Measurements from ENCODE around the gene FBXO10. TPM values are rescaled to one million over a fixed set of nuclear protein-coding genes. Genes with fewer than 3 reads are reported as not detected.

FBXO10 gene
- total and polyA plus RNA-seq, 2 of the 8 experiments (the other 6 are each of a cell fraction or from before 2014, with no cell fraction given) = 13.1 to 13.9 TPM

DNA sequence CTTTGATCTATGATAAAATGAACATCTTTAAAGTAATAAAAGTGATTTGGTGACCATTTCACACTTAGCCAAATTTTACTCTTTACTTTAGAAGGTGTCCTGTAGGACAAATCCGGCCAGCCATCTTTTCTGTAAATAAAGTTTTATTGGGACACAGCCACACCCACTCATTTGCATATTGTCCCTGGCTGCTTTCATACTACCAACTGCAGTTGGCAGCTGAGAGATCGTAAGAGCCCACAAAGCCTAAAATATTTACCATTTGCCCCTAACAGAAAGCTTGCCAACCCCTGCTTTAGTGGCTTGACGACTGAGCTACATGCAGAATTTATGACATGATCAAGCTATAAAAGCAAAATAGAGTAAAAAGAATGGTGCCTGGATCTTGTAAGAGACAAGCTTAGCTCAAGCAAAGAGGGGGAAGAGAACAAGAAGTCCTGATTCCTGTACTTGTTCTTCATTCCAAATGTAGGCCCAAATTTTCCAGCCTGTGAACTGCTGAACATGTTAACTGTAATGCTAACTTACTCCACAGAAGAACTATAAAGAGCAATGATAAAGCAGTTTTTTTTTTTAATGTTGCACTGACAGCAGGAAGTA lies 7.4 kb upstream of the FBXO10 start:
- Histone ChIP-seq H4K5ac (ENCODE audit: insufficient read length, low read depth, low read length) (no peak overlapping the region), H3K18ac (ENCODE audit: extremely low read depth, low read length) (no peak overlapping the region), H2BK15ac (ENCODE audit: low read length) (no peak overlapping the region), H3K4me2 (ENCODE audit: insufficient read depth in 1 of 2, low read depth in 2 of 2, low read length in 2 of 2) (no peak overlapping the region), H2BK12ac (ENCODE audit: low read depth, low read length) (no peak overlapping the region), H3K79me2 (ENCODE audit: control insufficient read depth in 1 of 2, insufficient read depth in 2 of 2, low read length in 2 of 2) (peaks cover 0 to 24% of the 10 kb centered on the region in 2 experiments; a peak in 1 of 4 replicates), H2AK5ac (ENCODE audit: low read depth, low read length) (no peak overlapping the region), H2BK5ac (ENCODE audit: low read depth, low read length) (no peak overlapping the region), H2BK120ac (replicated peaks; ENCODE audit: low read depth, low read length) (no peak overlapping the region), H4K8ac (ENCODE audit: extremely low read depth, insufficient read depth, low read length) (no peak overlapping the region), H3K27ac (ENCODE audit: low read depth, low read length) (no peak overlapping the region), H4K20me1 (replicated peaks in 1 of 2; ENCODE audit: control insufficient read depth in 1 of 2, insufficient read depth in 2 of 2, low read length in 2 of 2) (peaks cover 1% of the 10 kb centered on the region in 2 experiments), H3K56ac (replicated peaks; ENCODE audit: insufficient read length, low read depth, low read length) (no peak overlapping the region), H3K23ac (ENCODE audit: insufficient read length) (no peak overlapping the region), H3K79me1 (ENCODE audit: low read depth, low read length) (no peaks in the 10 kb centered on the region), H3K27me3 (replicated peaks in 1 of 4; ENCODE audit: control insufficient read depth in 3 of 4, extremely low read depth in 1 of 4, insufficient read depth in 3 of 4, low read length in 3 of 4) (no peaks in the 10 kb centered on the region), H3K9me3 (ENCODE audit: insufficient read depth in 2 of 2, low read depth in 1 of 2, low read length in 1 of 2) (no peaks in the 10 kb centered on the region), H2AFZ (ENCODE audit: low read length) (no peak overlapping the region), H3K4me3 (ENCODE audit: extremely low read depth in 1 of 4, insufficient read depth in 2 of 4, low read depth in 3 of 4, low read length in 4 of 4) (no peak overlapping the region), H4K91ac (replicated peaks; ENCODE audit: insufficient read length, low read length) (no peak overlapping the region), H3K4me1 (replicated peaks in 1 of 4; ENCODE audit: control insufficient read depth in 3 of 4, insufficient read depth in 4 of 4, low read length in 3 of 4) (no peaks in the 10 kb centered on the region), H3K4ac (replicated peaks; ENCODE audit: insufficient read length, low read depth, low read length) (no peak overlapping the region), H3K9ac (replicated peaks in 1 of 4; ENCODE audit: extremely low read depth in 1 of 4, low read depth in 3 of 4, low read length in 3 of 4) (no peak overlapping the region), H3K23me2 (ENCODE audit: low read depth, low read length) (no peaks in the 10 kb centered on the region), H2BK20ac (ENCODE audit: low read length) (no peak overlapping the region), H3K36me3 (ENCODE audit: control insufficient read depth in 2 of 4, insufficient read depth in 4 of 4, low read length in 3 of 4) (peaks cover 5 to 66% (median 49%) of the 10 kb centered on the region in 4 experiments; a peak in 7 of 8 replicates), H3K14ac (ENCODE audit: insufficient read length) (no peak overlapping the region)
- FAIRE-seq (no peak), DNase-seq (ENCODE audit: low read depth in 1 of 2, low spot score in 2 of 2) (no peak)
- POLR2A ChIA-PET (ENCODE audit: partially characterized antibody) = interaction anchor here (0.7 kb wide), 1 partner anchor 9 kb away, joined by 3 read pairs; the partner anchor contains the start of gene TOMM5
- 92% methylated on average over 3 of the region's 3 CpGs; no CpG with 5 or more reads in 1 of the 2 experiments for WGBS, 2 experiments (ENCODE audit: extremely low coverage in 1 of 2, insufficient coverage in 1 of 2, insufficient read length in 1 of 2, insufficient replicate concordance in 2 of 2, low coverage in 1 of 2, low lambda C conversion rate in 2 of 2, missing lambda C conversion rate in 1 of 2)
- no peak for TF ChIP-seq TAF1 (IDR thresholded peaks at IDR 0.05; ENCODE audit: low read depth, low read length)
- no peak for TF ChIP-seq HDAC6 (IDR thresholded peaks at IDR 0.05; ENCODE audit: low read depth, low read length)
- TF ChIP-seq SIX5 (IDR thresholded peaks at IDR 0.05; ENCODE audit: low read depth, low read length) = no peak
- TF ChIP-seq ATF3 (IDR thresholded peaks at IDR 0.05; ENCODE audit: insufficient read depth, low read depth, low read length) = no peak
- TF ChIP-seq MAX (IDR thresholded peaks at IDR 0.05) = no peak
- no peak for TF ChIP-seq CREB1 (IDR thresholded peaks at IDR 0.05)
- TF ChIP-seq EZH2 (IDR thresholded peaks at IDR 0.05; ENCODE audit: low read depth, low read length, severe bottlenecking) = no peak
- no peak for TF ChIP-seq EP300 (IDR thresholded peaks at IDR 0.05; ENCODE audit: borderline replicate concordance in 1 of 2, low read depth in 2 of 2, low read length in 2 of 2)
- TF ChIP-seq POLR2A (IDR thresholded peaks at IDR 0.05; ENCODE audit: control extremely low read depth in 1 of 2, low read depth in 2 of 2, low read length in 2 of 2) = no peak
- CTCF ChIA-PET (ENCODE audit: partially characterized antibody) = interaction anchor here (0.6 to 1.6 kb wide), 3 partner anchors 8 to 17 kb away, joined by 3 to 10 read pairs (median 6); partner anchors contain the start of gene TOMM5
